Activated CD8-positive, alpha-beta memory T cell treated with anti-CD3 and anti-CD28 coated beads, Interleukin-2, amount 50 U/mL, for 48 hours (primary cell): ENCODE results near the gene LCN15.
"Not testable (repeated sequence)": the region's sequence is repeated elsewhere in the genome, so short reads cannot be mapped to it uniquely, and the experiment has no call there.

Experiments used
- DNase-seq: peaks from one replicate; pipeline ENCODE4 v3.0.0-alpha.2; 2020

Gene LCN15

GRCh38 chr9:136719195-136719880 is 45.0 kb downstream of the LCN15 start:
- DNase-seq = no peak

GRCh38 chr9:136718345-136719194 is 45.7 kb downstream of the LCN15 start:
- no peak for DNase-seq

GRCh38 chr9:136717399-136717798 is 46.9 kb downstream of the LCN15 start:
- DNase-seq = no peak

- DNase-seq = no peak
Observed at GRCh38 chr9:136714893-136715274, 49.4 kb downstream of the LCN15 start.

GRCh38 chr9:136714096-136714892 is 50.0 kb downstream of the LCN15 start:
- no peak for DNase-seq

- DNase-seq = no peak
Observed at GRCh38 chr9:136713550-136713949, 50.8 kb downstream of the LCN15 start.

- no peak for DNase-seq
Observed at GRCh38 chr9:136712690-136713544, 51.4 kb downstream of the LCN15 start.

GRCh38 chr9:136711751-136712689 is 52.3 kb downstream of the LCN15 start, which contains the start of gene DIPK1B:
TSS of gene DIPK1B (plus strand) at chr9:136712572. CDS start at chr9:136712666, 94 bp downstream.
- DNase-seq = no peak

GRCh38 chr9:136711219-136711648 is 53.1 kb downstream of the LCN15 start:
- not testable (repeated sequence) for DNase-seq

GRCh38 chr9:136710543-136710942 is 53.8 kb downstream of the LCN15 start:
- DNase-seq = no peak
